Spleen (tissue), 7 donors: Measurements from ENCODE around the gene GOPC.

Experiments used
- CTCF ChIP-seq, 11 experiments: fragments of 200-600 bp in 7 of 11; fragments of 450-650 bp in 4 of 11; sonication (generic) in 4 of 11; IDR thresholded peaks in 8 of 11; conservative IDR thresholded peaks in 3 of 11; 1 replicate in 7 of 11; 2 replicates in 4 of 11; pipeline versions ENCODE4 v1.4.0 to v1.8.0; 2016 to 2021; ENCODE audit warnings: antibody characterized with exemption in 11 of 11, inconsistent platforms in 4 of 11, mild to moderate bottlenecking in 1 of 11
- POLR2A ChIP-seq, 3 donors: fragments of 450-650 bp; IDR thresholded peaks; one replicate each; pipeline ENCODE4 v1.5.1; 2017; ENCODE audit warnings: antibody characterized with exemption in 3 of 3, mild to moderate bottlenecking in 1 of 3
- donor health status: DM: no; HTN: no; CAD: no; lungs with moderate emphysema.
- donor health status: DM: no; HTN: no; CAD: no.
- donor health status: DM: no; HTN: no; CAD: no.

- no peak for TF ChIP-seq CTCF (IDR thresholded peaks at IDR 0.05 in 8 of 11, conservative IDR thresholded peaks at IDR 0.05 in 3 of 11)
- TF ChIP-seq POLR2A (IDR thresholded peaks at IDR 0.05), result no peak
Observed at GRCh38 chr6:117534974-117535373, 67.3 kb downstream of the GOPC start.
